DMS153 (cell line): ENCODE measurements around the gene ACP1.
A peak's percentile ranks its signal among the peaks of the same experiment; 100 is the strongest.

Experiments used
- DNase-seq: peaks from one replicate; lab custom pipeline; 2025; lab: John Stamatoyannopoulos, UW

ACP1 gene

DNA sequence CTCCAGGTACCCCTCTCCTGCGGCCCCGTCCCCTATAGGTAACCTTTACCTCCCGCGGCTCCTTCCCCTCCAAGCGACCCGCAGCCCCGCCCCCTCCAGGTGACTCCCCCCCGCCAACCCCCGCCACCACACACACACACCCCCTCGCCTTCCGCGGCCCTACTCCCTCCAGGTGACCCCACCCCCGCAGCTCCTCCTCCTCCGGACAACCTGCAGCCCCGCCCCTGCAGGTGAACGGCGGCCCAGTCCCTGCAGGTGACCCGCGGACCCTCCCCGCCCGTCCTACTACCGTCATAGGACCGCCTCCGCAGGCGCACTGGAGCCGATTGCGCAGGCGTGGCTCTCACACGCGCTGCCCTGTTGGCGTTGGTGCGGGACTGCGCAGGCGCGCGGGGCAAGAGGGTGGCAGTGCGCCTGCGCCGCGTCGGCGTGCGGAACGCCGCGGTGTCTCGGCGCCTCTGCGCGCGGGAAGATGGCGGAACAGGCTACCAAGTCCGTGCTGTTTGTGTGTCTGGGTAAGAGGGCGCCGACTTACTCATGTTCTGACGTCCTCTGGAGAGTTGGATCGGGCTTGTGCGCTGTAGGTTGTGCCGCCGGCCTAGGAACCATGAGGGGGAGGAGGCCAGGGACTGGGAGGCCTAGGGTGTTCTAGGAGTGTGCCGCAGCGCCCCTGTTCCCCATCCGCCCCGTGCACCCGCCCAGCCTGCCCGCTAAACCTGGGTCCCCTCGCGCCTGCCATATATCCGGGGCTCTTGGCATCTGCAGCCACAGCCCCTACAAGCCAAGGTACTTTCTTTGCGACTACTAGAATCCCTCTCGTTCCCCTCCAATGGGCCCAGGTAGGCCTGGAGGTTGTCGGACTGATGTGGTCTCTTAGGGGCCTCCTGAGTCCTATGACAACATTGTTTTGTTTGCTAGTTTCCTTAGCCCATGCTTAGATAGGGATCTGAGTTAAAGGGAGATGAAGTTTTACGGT, at the start of gene ACP1:
TSS of gene ACP1 (plus strand) at position 455 of the 976 bp plus-strand sequence. CDS start at position 473, 18 bp downstream.
- DNase-seq = peak; percentile 86

DNA sequence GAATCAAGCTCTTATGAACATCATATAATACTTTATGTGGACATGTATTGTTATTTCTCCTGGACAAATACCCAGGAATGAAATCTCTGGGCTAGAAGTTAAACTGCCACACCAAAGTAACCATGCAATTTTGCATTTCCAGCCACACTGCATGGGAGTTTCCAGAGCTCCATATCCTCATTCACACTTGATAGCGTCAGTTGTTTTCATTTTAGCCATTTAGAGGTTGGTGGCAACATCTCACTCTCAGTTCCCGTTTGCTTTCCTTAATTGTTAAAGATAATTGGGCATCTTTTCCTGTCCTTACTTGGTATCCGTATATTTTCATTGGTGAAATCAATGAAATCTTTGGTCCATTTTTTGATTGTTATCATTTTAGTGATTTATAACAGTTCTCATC, 48.7 kb upstream of the ACP1 start:
- DNase-seq = no peak

DNA sequence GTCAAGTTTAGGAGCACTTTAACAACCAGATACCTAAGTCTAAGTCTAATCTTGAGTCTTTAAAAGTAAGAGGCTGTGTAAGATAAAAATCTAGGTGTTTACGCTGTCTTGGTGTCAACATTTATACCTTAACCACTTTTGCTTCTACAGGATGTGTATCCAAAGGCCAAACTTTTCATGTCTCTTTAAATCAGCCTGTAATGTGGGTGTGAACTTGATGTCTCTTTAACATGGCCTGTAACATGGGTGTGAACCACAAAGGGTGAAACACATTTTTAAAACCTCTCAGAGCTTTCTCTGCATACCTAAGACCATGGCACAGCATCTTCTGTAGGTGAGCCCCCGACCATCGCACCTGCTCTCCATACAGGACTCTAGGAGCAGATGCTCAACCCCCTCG, 41.3 kb upstream of the ACP1 start:
- DNase-seq = no peak

DNA sequence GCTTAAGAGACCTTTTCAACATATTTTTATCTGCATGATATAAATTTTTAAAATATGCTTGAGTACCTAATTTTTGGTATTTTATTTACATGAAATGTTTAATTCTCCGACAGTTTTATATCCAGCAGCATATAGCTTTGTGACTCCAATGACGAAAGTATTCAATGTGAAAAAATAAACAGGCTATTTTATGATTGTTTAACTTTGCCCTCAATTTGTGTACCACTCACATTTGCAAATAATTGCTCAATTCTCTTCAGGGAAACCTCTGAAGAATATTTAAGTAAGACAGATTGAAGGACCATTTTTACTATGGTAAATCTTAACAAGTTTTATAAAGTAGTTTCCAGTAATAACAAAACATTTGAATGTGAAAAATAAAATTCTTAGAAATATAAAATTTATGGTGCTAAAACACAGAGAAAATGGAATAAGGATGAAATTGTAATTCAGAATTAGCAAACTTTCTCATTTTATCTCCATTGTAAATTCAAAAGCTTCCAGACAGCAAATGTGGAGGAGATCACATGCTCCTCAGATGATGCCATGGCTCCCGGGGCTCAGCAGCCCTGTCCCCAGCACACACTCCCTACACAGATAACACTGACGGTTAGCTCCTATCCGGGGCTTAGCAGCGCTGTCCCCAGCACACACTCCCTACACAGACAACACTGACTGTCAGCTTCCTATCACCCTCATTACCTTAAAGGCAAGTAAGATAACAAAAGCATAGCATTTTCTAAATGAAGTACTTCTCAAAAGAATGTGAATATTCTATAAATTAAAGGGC, 40.6 kb upstream of the ACP1 start:
- no peak for DNase-seq

DNA sequence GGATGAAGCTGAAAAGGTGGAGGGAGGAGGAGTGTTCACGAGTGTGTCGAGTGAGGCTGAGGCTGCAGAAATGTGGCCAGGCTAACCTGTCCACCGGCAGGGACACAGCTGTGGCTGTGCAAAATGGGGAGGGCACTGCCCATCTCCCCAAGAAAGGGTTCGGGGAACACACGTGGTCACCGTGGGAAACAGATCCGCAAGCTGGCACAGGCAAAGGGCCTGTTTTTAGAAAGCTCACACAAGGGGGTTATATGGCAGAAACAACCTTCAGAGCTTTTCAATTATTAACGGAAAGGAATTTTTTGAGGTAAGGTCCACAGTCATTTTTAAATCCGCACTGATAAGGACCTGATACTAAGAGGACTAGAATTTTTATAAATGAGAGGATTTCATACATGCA, 36.6 kb upstream of the ACP1 start:
- DNase-seq = no peak

DNA sequence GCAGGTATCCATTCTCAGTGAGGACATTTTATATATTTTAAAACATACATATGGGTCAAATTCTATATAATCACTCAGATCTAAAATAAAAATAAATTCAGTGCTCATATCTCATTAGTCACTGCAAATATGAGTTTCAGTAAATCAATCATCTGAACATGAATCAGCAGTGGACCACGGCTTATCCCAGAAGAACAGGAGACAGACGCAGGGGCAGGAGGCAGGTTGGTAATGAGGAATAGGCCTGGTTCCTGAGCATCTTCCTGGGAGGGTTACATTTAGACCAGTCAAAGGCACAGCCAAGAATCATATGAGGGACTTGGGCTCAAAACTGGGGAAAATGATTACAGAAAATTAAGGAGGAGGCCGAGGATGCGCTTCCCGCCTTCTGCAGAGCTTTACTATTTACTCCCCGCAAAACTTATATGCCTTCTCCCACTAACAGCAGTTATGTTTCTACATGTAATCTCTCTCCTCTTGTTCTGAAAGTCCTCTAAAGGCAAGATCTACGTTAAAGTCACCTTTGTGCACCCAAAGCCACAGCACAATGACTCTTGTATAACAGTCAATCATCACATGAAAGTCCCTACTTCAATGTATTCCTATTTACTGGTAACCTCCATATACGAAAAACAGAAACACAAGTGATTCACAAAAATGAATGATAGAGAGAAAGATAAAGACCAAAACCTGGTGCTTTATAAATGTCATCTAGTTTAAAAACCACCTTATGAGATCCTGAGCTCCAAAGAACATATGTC, 36.0 kb upstream of the ACP1 start:
- DNase-seq = no peak

DNA sequence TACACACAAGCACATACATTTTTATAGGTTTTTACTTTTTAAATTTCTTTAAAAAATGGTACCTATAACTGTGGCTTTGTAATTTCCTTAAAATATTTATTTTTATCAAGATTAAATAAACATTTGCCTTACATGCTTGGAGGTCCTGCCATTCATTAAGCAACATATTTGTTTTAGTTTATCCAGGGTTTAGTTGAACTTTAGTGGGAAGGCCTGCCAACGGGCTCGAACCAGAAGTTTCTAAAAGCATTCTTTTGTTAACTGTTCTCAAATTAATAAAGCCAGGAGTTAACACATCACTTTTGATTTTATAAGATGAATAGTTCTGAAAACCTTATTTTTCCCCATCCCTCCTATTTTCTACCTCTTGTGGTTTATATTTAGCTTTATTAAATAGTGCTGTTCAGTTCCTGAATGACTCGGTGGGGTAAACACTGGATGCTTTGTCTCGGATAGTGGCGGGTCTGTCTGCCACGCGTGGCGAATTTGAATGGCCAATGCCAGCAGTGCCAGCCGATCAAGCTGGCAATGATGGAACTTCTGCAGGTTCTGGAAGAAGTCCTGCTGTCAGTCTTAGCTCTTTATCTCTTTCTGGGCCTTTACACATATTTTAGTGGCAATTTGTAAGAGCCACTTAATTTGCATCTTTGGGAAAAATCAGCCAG, 33.1 kb upstream of the ACP1 start:
- no peak for DNase-seq

DNA sequence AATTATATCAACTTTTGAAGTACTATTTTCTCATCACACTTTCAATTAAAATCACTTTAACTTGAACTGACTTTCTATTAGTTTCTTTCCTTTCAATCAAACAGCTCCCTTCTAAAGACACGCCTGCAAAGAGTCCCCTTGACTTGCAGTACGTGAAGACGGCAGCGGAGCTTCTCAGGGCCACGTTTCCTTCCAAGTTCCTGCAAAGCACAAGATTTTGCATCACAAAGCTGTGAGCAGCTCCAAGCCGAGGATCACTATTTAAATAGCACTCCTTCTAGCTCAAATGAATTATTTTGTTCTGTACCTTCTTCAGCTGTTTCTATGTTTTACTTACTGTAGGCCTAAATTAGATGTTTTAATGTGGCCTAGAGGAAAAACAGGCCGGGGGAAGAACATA, 31.7 kb upstream of the ACP1 start:
- DNase-seq = no peak

DNA sequence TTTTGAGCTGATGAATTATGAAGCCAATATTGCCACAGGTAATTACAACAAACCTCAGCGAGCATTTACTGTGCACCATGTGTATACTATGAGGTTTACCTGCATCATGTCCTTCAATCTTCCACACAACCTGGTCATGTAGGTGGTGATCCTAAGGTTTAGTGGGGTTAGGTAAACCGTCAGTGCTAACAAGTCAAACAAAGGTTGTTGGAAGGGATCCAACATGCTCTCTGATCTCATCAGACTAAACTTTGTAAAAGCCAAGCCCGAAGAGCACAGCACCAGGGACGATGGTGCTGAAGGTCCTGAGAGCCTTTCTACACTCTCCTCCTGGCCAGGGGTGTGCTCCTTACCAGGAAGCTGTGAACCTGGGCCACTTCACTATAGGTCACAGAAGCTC, 30.3 kb upstream of the ACP1 start:
- no peak for DNase-seq

DNA sequence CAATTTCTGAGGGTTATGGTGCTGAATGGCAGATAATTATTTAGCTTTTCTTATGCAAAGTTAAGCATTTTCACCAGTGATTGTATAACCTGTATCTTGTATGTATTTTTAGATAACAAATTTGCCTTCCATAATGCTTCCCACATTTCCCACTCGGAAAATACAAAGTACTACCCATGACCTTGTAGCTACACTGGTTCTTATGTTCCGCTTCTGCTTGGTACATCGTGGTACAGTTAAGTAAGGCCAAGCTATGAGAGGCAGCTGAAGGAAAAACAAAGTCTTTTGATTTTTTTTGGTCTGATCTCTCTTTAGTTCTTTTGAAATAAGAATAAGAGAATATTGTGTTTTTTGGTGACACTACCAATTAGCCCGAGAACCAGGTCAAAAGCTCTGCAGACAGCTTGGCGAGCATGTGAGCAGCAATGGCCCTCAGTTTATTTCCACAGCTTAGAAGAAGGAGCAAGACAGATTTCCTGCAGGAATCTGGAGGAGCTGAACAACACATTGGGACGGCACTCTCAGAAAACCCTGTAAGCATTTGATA, 27.7 kb upstream of the ACP1 start:
- no peak for DNase-seq

DNA sequence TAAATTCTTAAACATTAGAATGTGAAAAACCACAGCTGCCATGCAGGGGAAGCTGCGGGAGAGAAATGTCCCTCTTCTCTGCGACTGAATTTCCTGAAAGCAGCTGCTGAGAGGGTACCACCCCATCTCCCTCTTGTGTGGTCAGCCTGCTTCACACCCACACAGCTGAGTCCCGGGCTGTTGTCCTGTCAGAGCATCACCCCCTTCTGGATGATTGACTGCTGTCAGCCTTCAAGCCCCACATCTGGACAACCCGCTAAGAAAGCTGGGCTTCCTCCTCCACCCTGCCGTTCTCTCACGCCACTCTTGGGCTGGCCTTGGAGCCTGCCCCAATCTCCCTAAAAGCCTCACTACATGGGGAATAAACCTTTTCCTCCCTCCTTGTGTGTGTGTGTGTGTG, 26.9 kb upstream of the ACP1 start:
- no peak for DNase-seq

DNA sequence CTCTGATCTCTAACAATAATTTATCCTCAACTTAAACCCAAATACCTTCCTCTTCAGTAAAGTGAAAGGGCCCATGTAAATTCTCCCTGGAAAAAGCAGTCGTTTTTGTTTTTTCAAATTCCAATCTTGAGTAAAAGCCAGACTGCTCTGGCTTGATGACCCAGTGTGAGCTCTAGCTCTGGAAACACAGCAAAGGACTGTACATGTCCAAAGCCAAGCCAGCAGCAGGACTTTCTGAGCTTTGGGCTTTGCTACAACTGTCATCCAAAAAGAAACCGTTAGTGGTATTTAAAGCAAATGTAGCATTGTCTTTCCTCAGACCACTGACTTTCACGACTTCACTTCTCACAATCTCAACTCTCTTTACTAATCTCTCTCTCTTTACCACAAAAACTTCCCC, 26.3 kb upstream of the ACP1 start:
- no peak for DNase-seq

DNA sequence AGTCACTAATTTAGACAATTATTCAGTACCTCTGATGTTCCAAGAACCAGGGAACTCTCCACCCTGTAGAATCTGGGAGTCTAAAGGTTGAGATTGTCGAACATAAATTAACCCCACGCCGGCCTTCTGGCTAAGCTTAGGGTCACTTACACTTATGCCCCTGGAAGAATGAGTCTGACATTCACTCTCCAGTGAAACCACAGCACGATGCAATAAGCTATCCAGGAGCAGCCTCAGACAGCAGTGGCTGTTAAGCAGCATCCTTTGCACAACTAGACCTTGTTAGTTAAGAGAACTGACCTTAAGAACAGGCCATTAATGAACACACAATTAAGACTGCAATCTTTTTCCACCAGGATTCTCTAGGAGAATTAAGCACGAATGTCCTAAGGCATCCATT, 25.9 kb upstream of the ACP1 start:
- DNase-seq = no peak

DNA sequence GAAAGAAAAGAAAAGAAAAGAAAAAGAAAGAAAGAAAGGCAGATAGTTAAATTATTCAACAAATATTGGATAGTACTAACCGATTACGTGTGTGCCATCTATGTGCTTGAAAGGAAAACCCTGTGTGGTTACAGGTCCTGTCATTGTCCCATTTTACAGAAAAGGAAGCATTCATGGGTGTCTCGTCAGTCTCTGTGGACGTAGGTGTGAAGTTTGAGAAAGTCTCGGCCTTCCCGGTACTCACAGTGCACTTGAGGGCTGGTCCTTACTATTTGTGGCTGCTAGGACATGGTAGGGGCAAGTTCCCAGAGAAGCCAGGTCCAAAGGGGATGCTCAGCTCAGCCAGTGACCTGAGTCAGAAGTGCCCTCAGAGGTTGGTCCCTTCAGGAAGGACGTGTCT, 20.2 kb upstream of the ACP1 start:
- DNase-seq = no peak

DNA sequence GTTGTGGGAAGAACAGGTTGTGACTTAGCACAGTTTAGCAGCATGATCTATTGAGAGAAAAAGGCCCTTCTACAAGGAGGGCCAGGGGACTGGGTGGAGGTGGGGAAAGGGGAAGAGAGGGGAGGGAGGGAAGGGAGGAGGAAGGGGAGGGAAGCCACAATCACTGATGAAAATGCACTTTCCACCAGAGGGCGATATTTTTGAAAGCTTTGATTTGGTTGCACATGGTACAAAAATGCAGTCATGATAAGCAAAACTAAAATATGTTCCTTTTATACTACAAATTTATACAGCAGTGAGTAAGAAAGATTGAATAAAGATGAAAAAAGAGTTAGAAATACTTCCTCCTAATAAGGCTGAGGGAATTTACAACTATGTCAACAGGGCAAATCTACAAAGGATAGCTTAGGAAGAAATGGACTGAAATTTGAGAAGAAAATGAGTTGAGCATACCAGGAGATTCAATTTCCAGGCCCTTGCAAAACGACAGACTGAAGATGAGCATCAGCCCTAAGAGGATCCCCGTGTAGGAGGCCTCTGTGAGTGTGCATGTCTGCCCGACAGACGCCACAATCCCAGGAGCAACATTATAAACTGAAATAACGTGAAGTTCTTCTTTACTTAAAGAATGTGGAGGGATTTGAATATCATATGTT, 18.1 kb upstream of the ACP1 start:
- no peak for DNase-seq

DNA sequence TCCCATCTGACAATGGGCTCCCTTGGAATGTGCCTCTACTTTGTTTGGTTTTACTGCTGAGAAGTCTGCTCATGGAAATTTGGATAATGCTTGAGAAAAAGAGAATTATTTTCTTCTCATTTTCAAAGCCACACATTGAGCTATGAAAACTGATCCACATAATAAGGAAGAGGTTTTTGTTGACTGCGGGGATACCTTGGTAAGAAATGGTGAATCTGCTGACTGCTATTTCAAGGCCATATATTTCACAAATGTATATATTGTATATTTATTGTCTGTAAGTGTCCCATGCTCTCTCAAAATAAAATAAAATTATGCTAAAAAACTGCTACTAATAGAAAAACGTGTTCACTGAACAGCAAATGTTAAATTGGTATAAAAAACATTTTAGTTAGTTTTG, 16.0 kb upstream of the ACP1 start:
- no peak for DNase-seq

DNA sequence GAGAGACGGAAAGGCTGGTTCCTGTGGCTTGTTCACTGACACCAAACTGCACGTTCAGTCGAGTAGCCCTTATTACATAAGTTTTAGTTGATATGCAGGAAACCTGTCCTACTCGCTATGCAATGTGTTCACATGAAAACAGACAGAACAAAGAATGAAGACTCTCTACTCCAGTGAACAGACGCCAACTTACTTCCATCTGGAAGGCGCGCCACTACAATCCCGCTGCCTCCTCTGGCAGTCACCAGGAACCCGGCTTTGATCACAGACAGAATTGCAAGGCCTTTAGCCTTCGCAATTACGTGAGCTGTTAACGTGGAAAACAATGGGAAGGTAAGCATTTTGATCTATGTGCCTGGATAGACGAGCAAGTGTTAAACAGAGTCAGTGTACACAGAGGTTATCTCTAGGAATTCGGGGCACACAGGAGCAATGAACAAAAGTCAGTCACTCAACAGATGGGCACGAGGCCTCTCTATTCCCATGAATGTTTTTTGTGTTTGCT, 15.2 kb upstream of the ACP1 start:
- no peak for DNase-seq

DNA sequence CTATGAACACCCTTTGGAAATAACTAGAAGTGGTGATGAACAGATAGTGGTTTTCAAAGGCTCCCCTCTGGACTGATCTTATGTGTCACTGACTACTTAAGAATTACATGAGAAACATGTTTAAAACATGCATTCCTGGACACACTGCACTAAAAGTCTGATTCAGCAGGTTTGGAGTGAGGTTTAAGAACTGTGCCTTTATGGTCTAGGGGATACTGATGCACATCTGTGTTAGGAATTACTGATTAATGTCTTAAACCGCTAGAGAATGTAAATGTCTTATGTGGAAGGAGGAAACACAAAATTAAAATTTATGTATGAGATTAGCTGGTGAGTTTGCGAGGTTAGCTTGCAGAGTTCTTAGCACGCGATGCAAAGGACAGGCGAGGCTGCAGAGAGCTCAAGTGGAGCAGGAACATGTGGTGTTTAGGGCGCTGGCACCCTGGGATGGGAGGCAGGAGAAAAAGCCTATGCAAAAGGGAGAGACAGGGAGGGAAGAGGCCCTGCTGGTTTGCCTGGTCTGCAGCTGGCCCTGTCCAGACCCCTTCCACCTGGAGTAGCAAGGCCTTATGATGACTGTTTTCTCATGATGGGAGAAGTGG, 12.6 kb upstream of the ACP1 start:
- no peak for DNase-seq

DNA sequence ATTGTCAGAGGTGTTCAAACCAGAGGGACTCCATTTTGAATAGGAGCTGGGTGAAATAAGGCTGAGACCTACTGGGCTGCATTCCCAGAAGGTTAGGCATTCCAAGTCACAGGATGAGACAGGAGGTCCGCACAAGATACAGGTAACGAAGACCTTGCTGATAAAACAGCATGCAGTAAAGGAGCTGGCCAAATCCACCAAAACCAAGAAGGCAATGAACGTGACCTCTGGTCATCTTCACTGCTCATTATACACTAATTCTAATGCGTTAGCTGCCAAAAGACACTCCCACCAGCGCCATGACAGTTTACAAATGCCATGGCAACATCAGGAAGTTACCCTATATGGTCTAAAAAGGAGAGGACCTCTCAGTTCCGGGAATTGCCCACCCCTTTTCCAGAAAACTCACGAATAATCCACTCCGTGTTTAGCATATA, 11.5 kb upstream of the ACP1 start:
- no peak for DNase-seq

DNA sequence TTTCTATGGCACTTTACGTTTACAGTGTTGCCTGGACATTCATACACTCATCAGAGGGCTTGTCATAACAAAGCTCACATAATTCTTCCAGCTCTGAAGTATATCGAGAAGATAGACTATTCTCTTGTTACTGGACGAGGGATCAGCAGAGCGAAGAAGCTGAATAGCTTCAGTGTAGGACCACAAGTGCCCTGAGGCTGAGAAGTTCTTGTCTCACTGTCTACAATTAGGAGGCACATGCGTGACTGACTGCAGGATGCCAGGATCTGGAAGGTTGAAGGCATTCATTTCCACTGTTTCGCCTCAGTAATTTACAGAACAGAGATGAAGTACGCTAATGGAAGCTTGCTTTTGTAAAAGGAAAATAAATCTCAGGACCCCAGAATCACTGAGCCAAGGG, 10.5 kb upstream of the ACP1 start:
- no peak for DNase-seq
